ENCODE results near the gene NT5M.
"Not testable (repeated sequence)": the region's sequence is repeated elsewhere in the genome, so short reads cannot be mapped to it uniquely, and the experiment has no call there.

The NT5M gene

GRCh38 chr17:17379197-17379991 lies 76.2 kb downstream of the NT5M start:
- DNase-seq, result no peak

GRCh38 chr17:17380145-17380925 lies 77.2 kb downstream of the NT5M start:
- DNase-seq, result no peak

- no peak for DNase-seq
These were observed 78.4 kb downstream of the NT5M start for GRCh38 chr17:17381446-17382064.

- DNase-seq, result no peak
These were observed 78.9 kb downstream of the NT5M start for GRCh38 chr17:17382065-17382459.

GRCh38 chr17:17382971-17383370 lies 79.8 kb downstream of the NT5M start:
- DNase-seq, result no peak

- not testable (repeated sequence) for DNase-seq
These were observed 80.5 kb downstream of the NT5M start for GRCh38 chr17:17383431-17384290.

GRCh38 chr17:17384291-17384615 lies 81.1 kb downstream of the NT5M start:
- DNase-seq, result no peak

GRCh38 chr17:17384961-17385360 lies 81.8 kb downstream of the NT5M start:
- no peak for DNase-seq

- DNase-seq, result no peak
These were observed 82.3 kb downstream of the NT5M start for GRCh38 chr17:17385491-17385890.

- no peak for DNase-seq
These were observed 83.1 kb downstream of the NT5M start for GRCh38 chr17:17386094-17386800.

GRCh38 chr17:17387017-17387497 lies 83.9 kb downstream of the NT5M start:
- DNase-seq, result no peak

GRCh38 chr17:17387498-17388362 lies 84.6 kb downstream of the NT5M start:
- DNase-seq, result no peak

- no peak for DNase-seq
These were observed 85.7 kb downstream of the NT5M start for GRCh38 chr17:17388657-17389496.

GRCh38 chr17:17391668-17392370 lies 88.6 kb downstream of the NT5M start:
- DNase-seq, result no peak

GRCh38 chr17:17393976-17394375 lies 90.8 kb downstream of the NT5M start:
- no peak for DNase-seq

- DNase-seq, result no peak
These were observed 91.3 kb downstream of the NT5M start for GRCh38 chr17:17394494-17394893.

GRCh38 chr17:17395246-17395802 lies 92.2 kb downstream of the NT5M start:
- DNase-seq, result no peak

GRCh38 chr17:17395885-17396284 lies 92.7 kb downstream of the NT5M start:
- DNase-seq, result no peak
